ENCODE measurements around the gene CTU2.
A peak's percentile ranks its signal among the peaks of the same experiment; 100 is the strongest.

CTU2 gene

DNA sequence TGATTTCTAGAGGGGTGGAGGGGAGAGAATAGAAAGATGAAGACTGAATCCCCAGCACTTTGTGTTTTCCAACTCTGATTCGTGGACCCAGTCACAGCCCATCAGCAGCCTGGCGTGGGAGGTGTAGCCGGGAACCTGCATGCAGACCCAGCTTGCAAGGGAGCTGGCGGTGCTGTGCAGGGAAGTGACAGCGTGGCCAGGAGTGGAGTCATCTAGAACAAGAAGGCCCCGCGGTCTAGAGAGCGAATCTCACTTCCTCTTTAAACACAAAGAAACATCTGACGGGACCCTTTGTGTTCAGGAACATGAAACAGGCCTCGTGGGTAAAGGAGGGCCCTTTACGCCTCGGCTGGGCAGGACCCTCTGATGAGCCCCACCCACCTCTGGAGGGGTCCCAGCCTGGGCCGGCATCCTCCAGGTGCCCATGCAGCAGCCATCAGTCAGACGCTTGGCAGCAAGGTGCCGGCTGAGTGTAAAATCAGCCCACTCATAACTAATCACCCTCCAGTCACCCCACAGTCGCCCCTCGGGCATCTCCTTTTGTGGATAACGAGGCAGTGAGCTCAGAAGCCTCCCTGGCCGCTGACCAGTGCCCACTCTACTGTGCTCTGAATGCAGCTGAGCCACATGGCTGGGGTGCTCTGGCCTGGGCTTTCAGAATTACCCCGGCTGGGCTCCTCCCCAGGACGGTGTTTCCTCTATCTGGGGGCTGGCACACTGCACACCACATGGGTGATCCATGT lies 24.4 kb upstream of the CTU2 start:
- DNase-seq = no peak

DNA sequence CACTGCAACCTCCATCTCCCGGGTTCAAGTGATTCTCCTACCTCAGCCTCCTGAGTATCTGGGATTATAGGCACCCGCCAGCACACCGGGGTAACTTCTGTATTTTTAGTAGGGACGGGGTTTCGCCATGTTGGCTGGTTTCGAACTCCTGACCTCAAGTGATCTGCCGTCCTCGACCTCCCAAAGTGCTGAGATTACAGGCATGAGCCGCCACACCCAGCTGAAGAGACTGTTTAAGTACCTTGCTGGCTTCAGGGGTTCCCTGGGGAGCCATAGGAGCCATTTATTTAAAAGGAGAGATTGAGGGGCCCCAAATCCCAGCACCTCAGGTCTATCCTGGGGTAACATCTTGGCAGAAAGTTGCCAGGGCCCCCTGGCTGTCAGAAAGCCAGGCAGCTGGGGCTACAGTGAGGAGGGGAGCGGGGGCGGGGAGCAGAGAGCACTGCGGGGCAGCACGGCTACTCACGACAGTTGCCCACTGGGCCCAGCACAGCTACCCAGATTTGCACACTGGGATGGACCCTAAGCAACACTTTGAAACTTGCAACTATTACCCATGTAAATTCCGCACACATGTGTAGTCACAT lies 21.6 kb upstream of the CTU2 start:
- DNase-seq = no peak

DNA sequence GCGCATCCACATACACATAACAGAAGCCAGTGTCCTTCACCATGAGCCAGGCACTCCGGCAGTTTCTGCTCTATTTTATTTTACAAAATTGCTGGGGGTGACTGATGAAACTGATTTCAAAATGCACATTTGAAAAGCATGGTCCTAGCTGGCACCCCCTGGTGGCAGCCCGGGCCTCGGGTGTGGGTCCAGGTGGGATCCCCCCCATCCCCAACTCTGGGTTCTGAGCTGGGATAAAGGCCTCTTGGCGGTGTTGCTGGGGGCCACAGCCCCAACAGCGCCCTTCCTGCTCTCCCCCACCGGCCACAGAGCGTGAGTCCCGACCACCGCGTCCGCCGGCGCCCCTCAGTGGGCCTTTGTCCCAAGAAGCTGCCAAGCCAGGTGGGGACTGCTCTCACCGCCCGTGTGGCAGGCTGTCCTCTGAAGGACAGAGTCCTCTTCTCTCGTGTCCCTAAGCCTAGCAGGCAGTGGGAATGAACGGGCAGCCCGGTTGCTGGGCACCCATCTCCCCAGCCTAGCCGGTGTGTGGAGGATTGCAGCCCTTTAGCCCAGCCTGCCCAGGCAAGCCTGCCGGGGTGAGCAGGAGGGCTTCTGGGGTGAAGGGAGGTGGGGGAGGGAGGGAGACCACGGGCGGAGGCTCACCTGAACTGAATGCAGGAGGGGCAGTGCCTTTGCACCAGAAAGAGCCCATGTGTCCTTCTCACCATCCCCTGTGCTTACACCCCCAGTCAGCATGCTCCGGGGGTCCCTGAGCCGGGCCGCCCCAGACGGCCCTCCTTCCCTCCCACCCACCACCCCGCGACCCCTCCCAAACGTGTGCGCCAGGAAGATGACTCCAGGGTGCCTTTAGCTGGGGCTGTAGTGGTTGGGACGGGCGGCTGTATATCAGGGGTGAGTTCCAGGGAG lies 20.9 kb upstream of the CTU2 start:
- DNase-seq = no peak

DNA sequence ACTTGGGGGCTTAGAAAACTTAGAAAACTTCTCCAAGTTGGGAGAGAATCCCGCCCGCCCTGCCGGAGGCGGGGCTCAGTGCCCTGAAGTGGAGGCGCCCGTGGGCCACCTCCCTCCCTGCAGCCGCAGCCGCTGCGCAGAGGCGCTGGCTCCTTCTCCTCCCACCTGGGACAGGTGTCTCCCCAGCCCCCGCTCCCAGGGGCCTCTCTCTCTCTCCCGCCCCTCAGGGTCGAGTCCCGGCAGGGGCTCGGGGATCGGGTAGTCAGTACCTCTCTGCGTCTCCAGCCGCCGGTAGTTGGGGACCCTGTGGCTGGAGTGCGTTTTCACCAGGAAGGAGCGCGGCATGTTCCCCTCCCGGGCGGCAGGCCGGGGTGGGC lies 20.3 kb upstream of the CTU2 start:
- no peak for DNase-seq

DNA sequence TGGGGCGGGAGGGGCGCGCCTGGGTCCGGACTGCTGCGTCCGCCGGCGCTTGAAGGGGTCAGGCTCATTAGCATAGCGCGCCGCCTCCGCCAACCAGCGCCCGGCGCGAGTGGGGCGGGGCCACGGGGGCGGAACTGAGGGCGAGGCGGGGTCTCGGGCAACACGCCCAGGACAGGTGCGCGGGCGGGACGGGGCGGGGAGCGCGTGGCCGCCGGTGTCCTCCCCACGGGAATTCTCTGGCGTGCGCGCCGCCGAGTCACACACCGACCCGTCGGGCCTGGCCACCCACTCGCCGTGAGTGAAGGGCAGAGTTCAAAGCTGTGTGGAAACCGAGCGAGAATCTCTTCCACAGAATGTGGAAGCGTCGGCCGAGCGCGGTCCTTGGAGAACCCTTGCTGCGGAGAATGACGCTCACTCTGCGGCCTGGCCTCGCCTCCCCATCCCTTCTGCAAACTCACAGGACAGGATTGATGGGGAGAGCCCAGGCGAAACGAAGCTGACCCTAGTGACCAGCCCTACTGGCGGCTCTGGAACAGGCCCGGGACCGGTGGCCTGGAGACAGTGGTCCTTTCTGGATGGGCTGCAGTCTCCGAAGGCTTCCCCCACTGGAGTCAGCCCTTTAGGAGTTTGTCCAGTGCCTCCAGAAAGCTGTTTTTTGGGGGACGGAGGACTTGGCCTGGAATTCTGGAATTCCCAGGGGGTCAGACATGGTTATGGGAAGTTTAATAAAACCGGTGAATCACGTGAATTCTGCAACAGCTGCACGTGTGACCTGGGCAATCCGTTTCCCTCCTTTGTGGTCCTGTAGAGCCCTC lies 19.7 kb upstream of the CTU2 start, which contains the start of gene SNAI3:
SNAI3 (minus strand) TSS at position 69 of the 815 bp plus-strand sequence. CDS start 101 bp downstream, outside the sequence.
- peak; percentile 65 for DNase-seq

DNA sequence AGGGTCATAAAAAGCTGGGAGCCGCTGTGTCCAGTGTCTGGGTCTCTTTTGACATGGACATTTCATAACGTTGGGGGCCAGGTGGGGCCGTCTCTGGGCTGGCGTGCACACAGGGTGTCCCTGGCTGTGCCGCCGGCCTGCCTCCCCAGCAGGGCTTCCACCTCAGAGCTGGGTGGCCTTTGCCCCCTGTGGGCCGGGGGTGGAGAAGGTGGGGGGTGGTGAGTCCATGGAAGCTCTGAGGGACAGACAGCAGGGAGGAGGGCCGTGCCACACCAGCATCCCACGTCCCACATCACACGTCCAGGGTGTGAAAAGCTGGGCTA lies 19.1 kb upstream of the CTU2 start:
- no peak for DNase-seq

DNA sequence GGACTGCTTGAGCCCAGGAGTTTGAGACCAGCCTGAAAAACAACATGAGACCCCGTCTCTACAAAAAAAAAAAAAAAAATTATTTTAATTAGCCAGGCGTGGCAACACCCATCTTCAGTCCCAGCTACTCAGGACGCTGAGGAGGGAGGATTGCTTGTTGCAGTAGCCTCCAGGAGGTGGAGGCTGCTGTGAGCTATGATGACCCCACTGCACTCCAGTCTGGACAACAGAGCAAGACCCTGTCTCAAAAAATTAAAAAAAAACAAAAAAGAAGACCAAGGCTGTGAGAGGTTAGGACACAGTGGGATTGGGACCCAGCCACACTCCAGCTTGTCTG lies 18.7 kb upstream of the CTU2 start:
- DNase-seq = no peak

DNA sequence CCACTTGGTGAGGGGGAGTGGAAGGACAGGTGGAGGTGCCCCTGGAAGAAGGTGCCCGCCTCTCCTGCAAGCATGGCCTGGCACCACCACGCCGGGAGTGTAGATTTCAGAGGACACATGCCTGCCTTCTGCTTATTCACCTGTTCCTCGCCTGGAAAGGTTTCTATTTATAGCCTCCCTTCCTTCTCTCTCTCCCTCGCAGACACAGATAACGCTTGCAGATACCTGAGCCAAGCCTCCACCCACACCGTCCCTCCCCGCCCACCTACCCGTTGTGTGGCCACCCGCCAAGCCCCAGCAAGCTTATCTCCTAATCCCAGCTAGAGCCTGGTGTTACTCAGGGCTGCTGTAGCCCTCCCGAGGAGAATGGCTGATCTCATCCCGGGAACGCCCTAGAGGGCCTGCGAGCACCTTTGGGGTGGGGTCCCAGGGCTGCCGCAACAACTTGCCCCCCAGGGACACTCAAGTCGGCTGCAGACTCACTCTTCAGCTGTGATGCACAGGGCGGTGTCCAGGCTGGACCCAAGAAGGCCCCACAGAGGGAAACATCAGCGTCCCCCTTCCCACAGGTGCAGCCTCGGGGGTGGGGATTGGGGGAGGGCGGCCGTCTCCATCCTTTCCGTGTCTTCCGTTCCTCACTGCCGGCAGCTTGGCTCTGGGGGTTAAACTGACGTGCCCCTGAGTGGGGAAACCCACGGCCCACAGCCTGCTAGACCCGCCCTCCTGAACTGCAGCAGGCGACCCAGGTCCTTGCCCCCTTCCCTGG lies 18.1 kb upstream of the CTU2 start:
- no peak for DNase-seq

DNA sequence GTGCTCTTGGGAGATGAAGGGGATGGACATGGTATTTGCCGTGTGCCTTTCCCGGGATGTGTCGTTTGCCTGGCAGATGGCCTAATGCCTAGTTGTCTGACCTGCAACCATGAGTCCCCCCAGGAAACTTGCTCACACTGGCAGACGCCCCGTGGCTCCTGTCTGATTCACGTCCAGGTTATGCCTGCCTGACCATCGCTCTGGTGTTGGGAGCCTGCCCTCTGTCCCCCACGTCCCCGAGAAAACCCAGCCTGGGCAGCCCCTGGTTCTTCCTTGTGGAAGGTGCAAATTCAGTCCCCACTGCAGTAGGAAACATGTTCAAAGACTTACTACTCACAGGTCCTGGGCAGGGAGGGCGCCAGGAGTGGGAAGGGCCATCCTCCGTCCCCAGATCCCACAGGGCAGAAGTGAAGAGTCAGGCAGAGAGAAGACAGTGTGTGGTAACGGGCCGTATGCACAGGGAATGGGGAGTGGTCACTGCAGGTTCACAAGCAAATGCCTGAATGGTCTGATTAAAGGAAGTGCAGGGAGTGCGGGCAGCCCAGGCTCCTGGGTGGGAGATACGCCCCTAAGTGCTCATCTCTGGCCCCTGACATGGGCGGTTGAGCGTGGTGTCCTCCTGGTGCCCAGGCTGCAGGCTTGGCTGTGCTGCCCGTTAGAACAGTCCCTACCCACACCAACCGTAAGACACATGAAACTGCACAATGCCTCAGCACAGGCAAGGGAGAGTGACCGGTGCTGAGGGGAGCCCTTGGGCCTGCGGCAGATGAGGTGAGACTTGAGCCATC lies 15.8 kb upstream of the CTU2 start:
- no peak for DNase-seq

DNA sequence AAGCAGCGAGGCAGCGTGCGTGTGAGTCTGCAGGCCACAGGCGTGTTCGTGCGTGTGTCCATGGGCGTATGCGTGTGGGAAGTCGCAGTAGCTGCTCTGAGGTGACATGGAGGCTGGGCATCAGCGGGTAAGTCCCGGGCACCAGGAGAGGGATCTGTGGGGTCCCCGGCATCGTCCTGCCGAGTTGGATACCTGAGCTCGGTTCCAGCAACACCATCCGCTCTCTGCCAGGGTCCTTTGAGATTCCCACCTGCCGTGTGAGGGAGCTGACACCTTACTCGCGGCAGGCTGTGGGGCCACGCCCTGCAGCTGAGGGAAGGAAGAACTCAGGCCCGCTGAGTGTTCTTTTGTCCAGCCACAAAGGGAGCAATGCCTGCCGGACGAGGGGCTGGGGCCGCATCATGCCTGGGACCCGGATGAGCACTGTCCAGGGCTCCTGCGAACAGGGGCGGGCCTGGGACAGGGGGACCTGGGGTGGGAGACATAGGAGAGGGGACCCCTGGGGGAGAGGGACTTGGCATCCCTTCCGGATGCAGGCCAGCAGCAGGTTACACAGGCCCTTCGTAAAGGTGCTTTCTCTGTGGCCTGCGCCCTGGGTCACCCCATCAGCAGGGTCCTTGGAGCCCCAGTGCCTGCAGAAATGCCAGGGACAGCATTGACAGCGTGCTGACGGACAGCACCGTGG lies 15.0 kb upstream of the CTU2 start:
- no peak for DNase-seq

DNA sequence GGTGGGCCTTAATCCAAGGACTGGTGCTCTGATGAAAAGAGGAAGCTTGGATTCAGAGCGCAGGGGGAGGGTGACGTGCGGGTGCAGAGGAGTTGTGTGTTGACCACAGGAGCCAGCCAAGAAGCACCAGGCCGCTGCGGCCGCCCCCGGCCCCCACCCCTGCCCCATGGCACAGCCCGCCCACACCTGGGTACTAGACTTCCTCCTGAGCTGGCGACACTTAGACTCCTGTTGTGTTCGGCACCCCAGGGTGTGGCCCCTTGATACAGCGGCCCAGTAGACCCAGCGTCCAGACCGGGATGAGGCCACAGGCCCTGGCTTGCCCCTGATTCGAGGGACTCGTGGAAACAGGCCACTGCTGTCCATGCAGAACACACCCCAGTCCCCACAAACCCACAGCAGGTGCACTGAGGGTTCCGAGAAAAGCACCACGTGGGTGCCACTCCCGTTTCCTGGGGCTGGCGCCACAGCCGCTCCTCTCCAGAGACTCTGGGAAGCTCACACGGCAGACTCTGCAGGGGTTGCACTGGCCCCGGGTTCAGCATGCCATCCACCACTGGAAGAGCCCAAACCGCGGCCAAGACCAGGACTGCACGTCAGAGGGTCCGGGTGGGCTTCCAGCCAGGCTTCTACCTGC lies 14.3 kb upstream of the CTU2 start:
- DNase-seq = no peak

DNA sequence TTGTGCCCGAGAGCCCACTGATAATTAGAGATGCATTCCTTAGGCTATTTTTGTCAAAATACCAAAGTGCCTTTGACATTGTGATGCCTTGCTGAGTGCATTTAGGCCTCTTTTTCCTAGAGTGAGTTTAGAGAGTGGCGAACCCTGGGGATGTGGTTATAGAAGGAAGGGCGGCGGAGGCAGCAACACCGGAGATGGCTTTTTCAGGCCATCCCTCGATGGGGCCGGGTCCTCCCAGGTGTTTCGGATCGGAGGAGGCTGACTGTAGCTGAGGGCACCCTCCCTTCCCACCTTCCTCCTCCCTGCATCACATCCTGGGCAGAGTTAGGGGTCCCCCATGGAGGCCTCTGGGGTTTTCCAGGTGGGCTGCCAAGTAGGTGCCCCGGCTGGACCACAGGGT lies 13.4 kb upstream of the CTU2 start:
- no peak for DNase-seq

DNA sequence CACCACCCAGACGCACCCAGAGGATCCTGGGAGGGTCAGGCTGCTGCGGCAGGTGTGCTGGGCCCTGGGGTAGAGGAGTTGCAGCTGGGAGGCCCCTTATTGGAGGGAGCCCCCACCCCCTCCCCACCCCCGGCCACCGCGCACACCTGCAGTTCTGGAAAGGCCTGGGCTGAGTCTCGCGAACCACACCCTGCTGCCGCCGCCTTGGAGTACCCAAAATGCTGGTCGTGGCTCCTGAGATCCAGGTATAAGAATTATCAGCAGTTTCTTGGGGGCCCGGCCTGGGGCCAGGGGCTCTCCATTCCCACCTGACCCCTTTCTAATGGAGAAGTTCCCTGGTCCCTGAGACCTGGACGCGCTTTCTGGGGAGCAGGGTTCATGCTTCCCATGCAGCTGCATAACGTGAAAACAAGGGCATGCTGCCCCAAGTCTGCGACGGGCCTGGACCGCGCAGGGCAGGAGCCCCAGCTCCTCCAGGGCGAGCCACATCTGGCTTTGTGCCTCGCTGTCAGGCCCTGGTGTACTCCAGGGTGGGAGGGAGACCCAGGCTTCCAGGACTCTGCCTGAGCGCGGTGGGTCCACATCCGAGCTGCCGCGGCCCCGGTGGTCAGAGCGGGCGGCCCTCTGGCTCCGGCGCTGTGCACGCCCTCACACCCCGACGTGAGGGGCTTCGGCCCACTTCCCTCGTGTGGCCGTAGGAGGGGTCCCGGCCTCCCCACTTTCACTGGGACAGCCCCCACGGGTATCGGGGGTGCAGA lies 12.7 kb upstream of the CTU2 start:
- no peak for DNase-seq

DNA sequence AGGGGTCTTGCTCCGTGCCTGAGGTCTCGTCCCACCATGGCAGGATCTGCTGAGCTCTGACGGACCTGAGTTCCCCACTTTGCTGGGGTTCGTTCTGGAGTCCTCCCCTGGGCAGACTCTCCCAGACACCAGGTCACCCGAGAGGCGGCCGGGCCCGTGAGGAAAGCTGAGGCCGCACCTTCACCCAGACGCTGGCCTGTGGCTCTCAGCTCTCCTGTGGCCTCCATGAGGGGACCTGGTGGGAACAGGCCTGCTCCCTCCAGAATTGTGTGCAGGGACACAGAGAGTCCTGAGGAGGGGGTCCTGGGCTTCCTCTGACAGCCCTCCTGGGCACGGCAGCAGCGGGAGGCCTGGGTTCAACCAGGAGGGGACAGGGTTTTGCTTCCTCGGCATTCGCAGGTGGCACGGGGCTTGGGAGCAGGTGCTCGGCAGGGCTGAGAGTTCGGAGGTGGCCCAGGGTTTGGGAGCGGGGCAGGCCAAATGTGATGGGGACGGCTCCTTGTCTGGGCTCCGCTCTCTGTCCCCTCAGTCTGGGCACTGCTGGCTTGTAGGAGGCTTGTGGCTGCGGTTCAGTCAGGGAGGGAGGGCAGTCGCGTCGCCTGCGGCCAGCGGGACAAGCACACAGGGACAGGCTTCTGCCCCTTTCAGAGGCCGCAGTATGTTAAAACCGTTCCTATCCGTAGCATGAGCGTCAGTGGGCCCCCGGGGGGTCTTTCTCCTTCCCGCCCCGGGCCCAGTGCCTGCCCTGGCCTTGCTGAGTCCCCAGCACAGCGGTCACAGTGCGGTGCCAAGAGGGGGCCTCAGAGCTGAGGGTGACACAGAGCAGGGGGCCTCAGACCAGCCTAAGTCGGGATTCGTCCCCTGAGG lies 11.8 kb upstream of the CTU2 start:
- DNase-seq = no peak

DNA sequence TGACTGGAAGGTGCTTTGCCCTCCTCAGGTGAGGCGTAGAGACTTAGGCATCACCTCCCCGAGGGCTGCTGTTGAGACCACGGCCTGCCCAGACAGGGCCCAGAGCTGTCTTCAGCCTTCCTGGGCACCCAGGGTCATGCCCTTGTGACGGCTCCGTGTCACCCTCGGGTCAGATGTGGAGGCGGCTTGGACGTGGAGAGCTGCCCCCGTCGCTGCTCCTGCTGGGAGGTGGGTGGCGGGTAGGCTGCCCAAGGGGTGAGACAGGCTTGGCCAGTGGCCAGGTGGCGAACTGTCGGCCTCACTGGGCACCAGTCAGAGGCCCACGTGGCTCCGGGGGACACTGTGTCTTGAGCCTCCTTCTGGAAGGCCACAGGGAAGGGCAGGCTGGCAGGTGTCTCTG lies 11.1 kb upstream of the CTU2 start:
- DNase-seq = no peak

DNA sequence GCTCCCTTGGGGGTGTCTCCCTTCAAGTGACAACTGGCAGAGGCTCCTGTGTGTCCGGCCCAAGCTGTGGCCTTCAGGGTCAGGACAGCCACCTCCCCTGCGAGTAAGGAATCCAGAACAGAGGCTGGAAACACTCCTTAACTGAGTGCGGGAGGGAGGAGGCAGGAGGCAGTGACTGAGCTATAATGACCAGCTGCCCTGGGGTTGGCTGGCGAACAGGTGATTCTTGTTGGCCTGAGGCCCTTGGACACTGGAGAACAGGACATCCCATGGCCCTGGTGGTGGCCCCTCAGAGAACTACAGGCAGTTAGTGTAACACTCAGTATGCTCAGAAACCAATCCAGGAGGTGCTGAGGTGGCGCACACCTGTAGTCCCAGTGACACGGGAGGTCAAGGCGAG lies 10.6 kb upstream of the CTU2 start:
- DNase-seq = no peak

DNA sequence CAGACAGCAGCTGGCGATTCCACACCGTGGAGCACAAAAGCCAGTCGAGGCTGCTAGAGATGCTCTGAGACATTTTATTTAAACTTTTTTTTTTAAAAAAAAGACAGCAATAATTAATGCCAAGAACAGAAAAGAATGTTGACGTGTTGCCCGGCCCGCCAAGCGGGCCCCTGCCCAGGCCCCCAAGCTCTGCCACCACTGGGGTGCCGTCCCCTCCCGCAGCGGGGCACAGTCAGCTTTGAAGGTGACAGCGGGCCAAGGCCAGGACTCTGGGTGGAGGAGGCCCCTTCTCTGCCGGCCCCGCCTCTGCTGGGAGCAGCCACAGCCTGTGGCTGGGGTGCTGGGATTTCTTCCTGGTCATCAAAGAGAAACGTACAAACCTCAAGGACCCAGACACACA lies 9.9 kb upstream of the CTU2 start:
- no peak for DNase-seq

DNA sequence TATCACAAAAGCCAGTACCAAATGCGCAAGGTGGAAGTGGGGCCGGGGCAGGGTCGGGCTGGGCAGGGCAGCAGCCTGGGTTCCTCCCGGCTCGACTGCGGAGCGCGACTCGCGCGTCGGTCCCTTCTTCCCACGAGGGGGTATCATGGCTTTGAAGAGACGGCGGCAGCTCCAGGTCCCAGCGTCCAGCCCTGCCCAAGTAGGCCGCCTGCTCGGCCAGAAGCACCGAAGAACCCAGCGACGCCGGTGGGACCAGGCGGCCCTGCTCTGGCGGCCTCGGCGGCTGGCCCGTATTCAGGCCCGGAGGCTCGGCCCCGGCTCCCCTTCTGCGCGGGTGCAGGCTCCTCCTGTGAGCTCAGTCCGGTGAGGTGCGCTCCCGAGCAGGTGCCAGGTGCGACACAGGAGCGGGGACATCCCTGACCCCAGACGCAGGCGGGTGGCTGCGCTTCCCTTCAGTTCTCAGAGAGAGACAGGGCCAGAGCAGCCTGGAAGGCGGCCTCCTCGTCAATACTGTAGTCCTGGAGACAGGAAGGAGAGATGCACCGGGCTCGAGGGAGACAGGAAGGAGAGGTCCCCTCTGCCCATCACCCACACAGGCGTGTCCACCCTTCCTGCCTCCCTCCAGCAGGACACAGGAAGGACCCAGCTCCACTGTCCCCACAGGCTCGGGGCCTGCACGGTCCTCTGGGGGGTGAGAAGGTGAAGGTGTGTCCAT lies 9.0 kb upstream of the CTU2 start:
- DNase-seq = no peak
